ENCODE data around the gene TRDMT1.

Gene TRDMT1

DNA sequence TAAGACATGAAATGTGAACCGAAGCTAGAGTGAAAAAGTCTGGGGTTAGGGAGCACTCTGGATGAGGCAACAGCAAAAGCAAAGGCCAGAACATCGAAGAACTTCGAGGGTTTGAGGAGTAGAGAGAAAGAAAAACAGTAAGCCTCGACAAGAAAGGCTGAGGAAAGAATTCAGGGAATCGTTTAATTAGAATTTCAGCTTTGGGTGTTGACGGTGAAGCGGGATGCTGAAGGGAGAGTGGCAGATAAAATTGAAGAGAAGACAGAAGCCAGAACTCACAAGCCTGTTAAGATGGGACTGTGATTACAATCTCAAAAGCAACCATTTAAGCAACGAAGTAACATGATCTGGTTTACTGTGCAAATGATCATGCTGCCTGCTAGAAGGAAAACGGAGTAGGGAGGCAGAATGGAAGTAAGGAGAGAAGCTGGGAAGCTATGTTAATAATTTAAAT is 2.1 kb downstream of the TRDMT1 start:
- Histone ChIP-seq H2BK120ac (ENCODE audit: low read depth, low read length) (no peak overlapping the region), H3K36me3 (replicated peaks in 1 of 2; ENCODE audit: control insufficient read depth in 2 of 2, insufficient read depth in 2 of 2, low read length in 2 of 2) (peaks cover 0 to 2% of the 10 kb centered on the region in 2 donors), H3K9ac (ENCODE audit: low read depth, low read length, poor library complexity) (no peak overlapping the region), H3K18ac (ENCODE audit: low read length) (no peak overlapping the region), H2BK12ac (ENCODE audit: low read length) (no peak overlapping the region), H3K4me2 (ENCODE audit: insufficient read depth, low read length, poor library complexity, severe bottlenecking) (peak overlapping the region; percentile 34), H3K27me3 (ENCODE audit: control insufficient read depth in 3 of 3, insufficient read depth in 3 of 3, low read depth in 1 of 3, low read length in 3 of 3) (no peaks in the 10 kb centered on the region), H2AFZ (ENCODE audit: low read length) (peak overlapping the region; percentile 53), H3K9me3 (replicated peaks in 1 of 2; ENCODE audit: control insufficient read depth in 2 of 2, insufficient read depth in 1 of 2, low read depth in 1 of 2, low read length in 2 of 2) (peaks cover 0 to 17% of the 10 kb centered on the region in 2 donors), H3K4ac (ENCODE audit: low read length) (no peak overlapping the region), H3K23ac (ENCODE audit: low read depth, low read length, poor library complexity) (no peak overlapping the region), H3K4me1 (ENCODE audit: control insufficient read depth in 2 of 2, insufficient read depth in 1 of 2, low read depth in 1 of 2, low read length in 2 of 2) (peaks cover 5 to 15% of the 10 kb centered on the region in 2 donors), H3K79me1 (ENCODE audit: low read depth, low read length) (peaks cover 2% of the 10 kb centered on the region), H4K91ac (ENCODE audit: low read depth, low read length, poor library complexity) (no peak overlapping the region), H2BK5ac (ENCODE audit: low read length) (no peak overlapping the region), H2BK15ac (ENCODE audit: low read length) (no peak overlapping the region), H3K27ac (replicated peaks; ENCODE audit: low read length) (peak overlapping the region; percentile 8), H2AK5ac (ENCODE audit: low read depth, low read length) (no peak overlapping the region), H4K8ac (ENCODE audit: low read depth, low read length) (no peak overlapping the region), H3K4me3 (ENCODE audit: low read length in 2 of 2) (peak overlapping the region in 1 of 2 donors; percentile 56), H3K14ac (ENCODE audit: low read length) (no peak overlapping the region)
- no peak for DNase-seq (ENCODE audit: low spot score)
- no CpG with 5 or more reads among the region's 9 CpGs for WGBS, 2 donors (ENCODE audit: extremely low coverage in 2 of 2, insufficient read length in 2 of 2, insufficient replicate concordance in 1 of 2)

DNA sequence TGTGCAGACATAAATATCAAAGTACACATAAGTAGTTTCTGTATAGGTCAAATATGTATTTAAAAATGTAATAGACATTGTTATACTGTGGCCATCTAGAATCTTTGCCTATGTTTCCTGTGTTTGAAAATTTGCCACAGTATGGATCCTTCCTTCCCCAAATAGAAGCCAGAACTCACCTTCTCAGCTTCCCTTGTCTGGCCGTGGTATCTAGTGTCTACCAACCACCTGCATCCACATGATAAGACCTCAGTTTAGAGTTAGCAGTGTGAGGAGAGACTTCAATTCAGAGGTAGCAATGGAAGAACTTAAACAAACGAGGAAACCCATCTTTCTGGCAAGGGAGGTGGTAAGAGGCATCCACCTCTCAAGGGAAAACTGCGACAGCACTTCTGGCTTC is 4.9 kb downstream of the TRDMT1 start:
- no peak for DNase-seq (ENCODE audit: low spot score)
- Histone ChIP-seq H3K18ac (ENCODE audit: low read length) (no peak overlapping the region), H3K36me3 (replicated peaks in 1 of 2; ENCODE audit: control insufficient read depth in 2 of 2, insufficient read depth in 2 of 2, low read length in 2 of 2) (peaks cover 0 to 2% of the 10 kb centered on the region in 2 donors), H2BK12ac (ENCODE audit: low read length) (no peak overlapping the region), H3K27ac (replicated peaks; ENCODE audit: low read length) (no peak overlapping the region), H3K4me1 (ENCODE audit: control insufficient read depth in 2 of 2, insufficient read depth in 1 of 2, low read depth in 1 of 2, low read length in 2 of 2) (peaks cover 2 to 6% of the 10 kb centered on the region in 2 donors), H4K91ac (ENCODE audit: low read depth, low read length, poor library complexity) (no peak overlapping the region), H3K4me2 (ENCODE audit: insufficient read depth, low read length, poor library complexity, severe bottlenecking) (no peak overlapping the region), H2BK120ac (ENCODE audit: low read depth, low read length) (no peak overlapping the region), H3K4me3 (ENCODE audit: low read length in 2 of 2) (no peak overlapping the region), H2AK5ac (ENCODE audit: low read depth, low read length) (no peak overlapping the region), H3K27me3 (ENCODE audit: control insufficient read depth in 3 of 3, insufficient read depth in 3 of 3, low read depth in 1 of 3, low read length in 3 of 3) (no peaks in the 10 kb centered on the region), H2BK15ac (ENCODE audit: low read length) (no peak overlapping the region), H3K9ac (ENCODE audit: low read depth, low read length, poor library complexity) (no peak overlapping the region), H3K4ac (ENCODE audit: low read length) (no peak overlapping the region), H3K79me1 (ENCODE audit: low read depth, low read length) (peaks cover 2% of the 10 kb centered on the region), H3K23ac (ENCODE audit: low read depth, low read length, poor library complexity) (no peak overlapping the region), H3K14ac (ENCODE audit: low read length) (no peak overlapping the region), H3K9me3 (replicated peaks in 1 of 2; ENCODE audit: control insufficient read depth in 2 of 2, insufficient read depth in 1 of 2, low read depth in 1 of 2, low read length in 2 of 2) (peaks cover 0 to 22% of the 10 kb centered on the region in 2 donors), H4K8ac (ENCODE audit: low read depth, low read length) (no peak overlapping the region), H2BK5ac (ENCODE audit: low read length) (no peak overlapping the region), H2AFZ (ENCODE audit: low read length) (no peak overlapping the region)
- no CpG with 5 or more reads among the region's 3 CpGs for WGBS, 2 donors (ENCODE audit: extremely low coverage in 2 of 2, insufficient read length in 2 of 2, insufficient replicate concordance in 1 of 2)

DNA sequence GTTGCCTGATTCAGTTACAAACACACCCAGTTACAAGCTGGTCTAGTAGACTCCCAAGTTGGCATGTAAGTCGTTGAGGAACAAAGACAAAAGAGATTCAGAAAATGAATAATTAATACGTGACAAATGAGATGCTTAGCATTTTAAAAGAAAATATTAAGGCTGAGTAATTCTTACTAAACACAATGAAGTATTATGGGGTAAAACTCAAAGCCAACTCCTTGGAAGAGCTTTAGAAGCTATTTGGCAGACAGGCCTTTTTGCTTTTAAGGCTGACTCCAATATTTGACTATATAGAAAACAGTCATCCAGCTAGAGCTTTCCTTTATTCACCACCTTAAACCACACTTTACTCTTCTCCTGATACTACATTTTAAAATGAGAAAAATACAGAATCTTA is 5.4 kb downstream of the TRDMT1 start:
- Histone ChIP-seq H3K4me3 (ENCODE audit: low read length in 2 of 2) (no peak overlapping the region), H2AK5ac (ENCODE audit: low read depth, low read length) (no peak overlapping the region), H3K23ac (ENCODE audit: low read depth, low read length, poor library complexity) (no peak overlapping the region), H4K91ac (ENCODE audit: low read depth, low read length, poor library complexity) (no peak overlapping the region), H3K4me1 (ENCODE audit: control insufficient read depth in 2 of 2, insufficient read depth in 1 of 2, low read depth in 1 of 2, low read length in 2 of 2) (peaks cover 6% of the 10 kb centered on the region in 2 donors), H2BK120ac (ENCODE audit: low read depth, low read length) (no peak overlapping the region), H3K79me1 (ENCODE audit: low read depth, low read length) (peaks cover 2% of the 10 kb centered on the region), H3K18ac (ENCODE audit: low read length) (no peak overlapping the region), H3K9me3 (replicated peaks in 1 of 2; ENCODE audit: control insufficient read depth in 2 of 2, insufficient read depth in 1 of 2, low read depth in 1 of 2, low read length in 2 of 2) (peaks cover 0 to 22% of the 10 kb centered on the region in 2 donors), H2BK12ac (ENCODE audit: low read length) (no peak overlapping the region), H3K4me2 (ENCODE audit: insufficient read depth, low read length, poor library complexity, severe bottlenecking) (no peak overlapping the region), H2AFZ (ENCODE audit: low read length) (no peak overlapping the region), H3K27ac (replicated peaks; ENCODE audit: low read length) (no peak overlapping the region), H3K36me3 (replicated peaks in 1 of 2; ENCODE audit: control insufficient read depth in 2 of 2, insufficient read depth in 2 of 2, low read length in 2 of 2) (peaks cover 0 to 2% of the 10 kb centered on the region in 2 donors), H3K9ac (ENCODE audit: low read depth, low read length, poor library complexity) (no peak overlapping the region), H2BK5ac (ENCODE audit: low read length) (no peak overlapping the region), H3K4ac (ENCODE audit: low read length) (no peak overlapping the region), H2BK15ac (ENCODE audit: low read length) (no peak overlapping the region), H3K14ac (ENCODE audit: low read length) (no peak overlapping the region), H4K8ac (ENCODE audit: low read depth, low read length) (no peak overlapping the region), H3K27me3 (ENCODE audit: control insufficient read depth in 3 of 3, insufficient read depth in 3 of 3, low read depth in 1 of 3, low read length in 3 of 3) (no peaks in the 10 kb centered on the region)
- WGBS, 2 donors (ENCODE audit: extremely low coverage in 2 of 2, insufficient read length in 2 of 2, insufficient replicate concordance in 1 of 2), result no CpG with 5 or more reads among the region's 2 CpGs
- DNase-seq (ENCODE audit: low spot score), result no peak

DNA sequence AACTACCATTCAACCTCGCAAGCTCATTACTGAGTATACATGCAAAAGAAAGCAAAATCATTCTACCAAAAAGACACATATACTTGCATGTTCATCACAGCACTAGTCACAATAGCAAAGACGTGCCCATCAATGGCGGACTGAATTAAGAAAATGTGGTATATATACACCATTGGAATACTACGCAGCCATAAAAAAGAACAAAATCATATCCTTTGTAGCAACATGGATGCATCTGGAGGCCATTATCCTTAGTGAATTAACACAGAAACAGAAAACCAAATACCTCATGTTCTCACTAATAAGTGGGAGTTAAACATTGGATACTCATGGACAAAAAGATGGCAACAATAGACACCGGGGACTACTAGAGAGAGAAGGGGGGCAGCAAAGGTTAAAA is 6.4 kb downstream of the TRDMT1 start:
- H3K79me1 ChIP-seq (ENCODE audit: low read depth, low read length), result peaks cover 2% of the 10 kb centered on the region
- H3K9ac ChIP-seq (ENCODE audit: low read depth, low read length, poor library complexity), result no peak overlapping the region
- H2AFZ ChIP-seq (ENCODE audit: low read length), result no peak overlapping the region
- H3K27me3 ChIP-seq (ENCODE audit: control insufficient read depth in 3 of 3, insufficient read depth in 3 of 3, low read depth in 1 of 3, low read length in 3 of 3), result no peaks in the 10 kb centered on the region
- no peak overlapping the region for H3K4me3 ChIP-seq (ENCODE audit: low read length in 2 of 2)
- no peak overlapping the region for H3K4ac ChIP-seq (ENCODE audit: low read length)
- no CpG with 5 or more reads among the region's 5 CpGs for WGBS, 2 donors (ENCODE audit: extremely low coverage in 2 of 2, insufficient read length in 2 of 2, insufficient replicate concordance in 1 of 2)
- no peak overlapping the region for H2AK5ac ChIP-seq (ENCODE audit: low read depth, low read length)
- no peak overlapping the region for H2BK12ac ChIP-seq (ENCODE audit: low read length)
- no peak overlapping the region for H3K4me2 ChIP-seq (ENCODE audit: insufficient read depth, low read length, poor library complexity, severe bottlenecking)
- no peak for DNase-seq (ENCODE audit: low spot score)
- no peak overlapping the region for H4K91ac ChIP-seq (ENCODE audit: low read depth, low read length, poor library complexity)
- H4K8ac ChIP-seq (ENCODE audit: low read depth, low read length), result no peak overlapping the region
- H3K14ac ChIP-seq (ENCODE audit: low read length), result no peak overlapping the region
- H3K18ac ChIP-seq (ENCODE audit: low read length), result no peak overlapping the region
- H2BK120ac ChIP-seq (ENCODE audit: low read depth, low read length), result no peak overlapping the region
- no peak overlapping the region for H2BK15ac ChIP-seq (ENCODE audit: low read length)
- H3K36me3 ChIP-seq (replicated peaks in 1 of 2; ENCODE audit: control insufficient read depth in 2 of 2, insufficient read depth in 2 of 2, low read length in 2 of 2), result peaks cover 0 to 2% of the 10 kb centered on the region in 2 donors
- H3K23ac ChIP-seq (ENCODE audit: low read depth, low read length, poor library complexity), result no peak overlapping the region
- H2BK5ac ChIP-seq (ENCODE audit: low read length), result no peak overlapping the region
- H3K4me1 ChIP-seq (ENCODE audit: control insufficient read depth in 2 of 2, insufficient read depth in 1 of 2, low read depth in 1 of 2, low read length in 2 of 2), result peaks cover 5 to 8% of the 10 kb centered on the region in 2 donors
- H3K27ac ChIP-seq (replicated peaks; ENCODE audit: low read length), result no peak overlapping the region
- H3K9me3 ChIP-seq (replicated peaks in 1 of 2; ENCODE audit: control insufficient read depth in 2 of 2, insufficient read depth in 1 of 2, low read depth in 1 of 2, low read length in 2 of 2), result peaks cover 0 to 22% of the 10 kb centered on the region in 2 donors

Data from neuronal stem cell (in vitro differentiated cells).